SU-DHL-6 (cell line): ENCODE data around the gene PLA2G4B.

Experiments used
- CTCF ChIP-seq: fragments of 200-600 bp; sonication (generic); IDR thresholded peaks from one replicate; pipeline ENCODE4 v1.5.1; 2017; ENCODE audit warnings: antibody characterized with exemption, mild to moderate bottlenecking, low read length, moderate library complexity; ENCODE audit not compliant: insufficient read depth, poor library complexity, severe bottlenecking
- EZH2phosphoT487 ChIP-seq: fragments of 200-600 bp; sonication (generic), shearing (Covaris generic); conservative IDR thresholded peaks from 2 replicates; pipeline ENCODE4 v1.6.1; 2018; ENCODE audit warnings: mild to moderate bottlenecking, antibody characterized with exemption, low read length, moderate library complexity, mixed read lengths

GRCh38 chr15:41871175-41871905, 32.7 kb downstream of the PLA2G4B start:
- no peak for TF ChIP-seq CTCF
- TF ChIP-seq EZH2phosphoT487, result no peak
